ENCODE measurements around the gene PPP1R36. TPM values are rescaled to one million over a fixed set of nuclear protein-coding genes. Genes with fewer than 3 reads are reported as not detected.

PPP1R36 gene
- total and polyA plus RNA-seq, 2 donors (not counting 3 experiments of a cell fraction or from before 2014, with no cell fraction given) = 0.28 to 0.60 TPM

DNA sequence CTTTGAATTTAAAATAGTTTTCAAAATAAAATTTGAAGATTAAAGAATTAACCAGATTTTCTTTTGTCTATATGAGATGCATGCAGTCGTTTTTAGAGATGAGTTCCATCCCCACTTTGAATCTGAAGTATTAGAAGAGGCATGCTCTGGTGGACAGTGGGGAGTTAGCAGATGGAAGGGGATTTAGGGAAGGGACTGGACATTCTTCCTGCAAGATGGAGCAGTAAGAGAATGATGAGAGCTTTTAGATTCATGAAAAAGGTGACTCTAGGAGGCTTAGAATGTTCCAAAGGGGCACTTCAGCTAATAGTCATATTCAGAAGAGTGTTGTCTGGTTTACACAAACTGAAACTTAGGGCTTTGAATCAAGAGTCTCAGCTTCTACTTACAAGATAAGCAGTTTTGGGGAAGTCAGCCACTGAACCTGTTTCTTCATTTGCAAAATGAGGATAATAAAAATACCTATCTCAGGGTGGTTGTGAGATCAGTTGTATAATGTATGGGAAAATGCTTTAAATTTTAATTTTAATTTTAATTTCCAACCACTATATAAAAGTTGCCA, 41.5 kb upstream of the PPP1R36 start:
- CTCF ChIA-PET = no interaction called here
- no peaks in the 10 kb centered on the region for H3K9me1 ChIP-seq (replicated peaks; ENCODE audit: control insufficient read depth, extremely low read depth, insufficient read depth, low read length)
- no TSS peak for BruUV-seq (replicated peaks)
- DNase-seq (ENCODE audit: low read depth, low spot score) = no peak
- peaks cover 25% of the 10 kb centered on the region for H3K4me1 ChIP-seq (ENCODE audit: control insufficient read depth, extremely low read depth, insufficient read depth, low read length)
- H3K79me2 ChIP-seq (ENCODE audit: control insufficient read depth, insufficient read depth, low read length) = peaks cover 75% of the 10 kb centered on the region
- H3K27me3 ChIP-seq (ENCODE audit: control insufficient read depth in 2 of 2, insufficient read depth in 2 of 2, low read length in 2 of 2) = no peaks in the 10 kb centered on the region
- no peak overlapping the region for H3K4me3 ChIP-seq (replicated peaks in 1 of 3; ENCODE audit: insufficient read depth in 1 of 3, low read depth in 1 of 3, low read length in 3 of 3)
- POLR2A ChIA-PET = no interaction called here
- H3K9ac ChIP-seq (replicated peaks; ENCODE audit: extremely low read depth, insufficient read depth, low read length) = no peak overlapping the region
- H3K9me3 ChIP-seq (replicated peaks; ENCODE audit: control insufficient read depth, insufficient read depth, low read length) = no peaks in the 10 kb centered on the region
- no peak for FAIRE-seq
- H4K20me1 ChIP-seq (replicated peaks; ENCODE audit: control insufficient read depth, extremely low read depth, insufficient read depth, low read length) = peaks cover 23% of the 10 kb centered on the region
- dilution Hi-C loops (cut with MboI; ENCODE audit: extremely low pct_ligation_motif_present, low sequenced_read_pairs) = no loop called here
- no peak overlapping the region for H3K4me2 ChIP-seq (ENCODE audit: insufficient read depth, low read length)
- no peak overlapping the region for H2AFZ ChIP-seq (ENCODE audit: low read depth, low read length)
- H3K36me3 ChIP-seq (ENCODE audit: control insufficient read depth in 2 of 2, extremely low read depth in 1 of 2, insufficient read depth in 2 of 2, low read length in 2 of 2) = no peaks in the 10 kb centered on the region
- intact Hi-C loops (cut with micrococcal nuclease) = loop anchor here (10.0 kb wide), 1 partner anchor 863 kb away; the partner anchor contains the start of gene WDR89
- H3K27ac ChIP-seq (ENCODE audit: insufficient read depth, low read depth, low read length) = no peak overlapping the region
- TF ChIP-seq GATA2 (IDR thresholded peaks at IDR 0.05; ENCODE audit: insufficient read depth, insufficient read length, low read depth, low read length) (no peak), POLR2A (IDR thresholded peaks at IDR 0.05; ENCODE audit: low read depth, low read length) (no peak), POLR2AphosphoS5 (IDR thresholded peaks at IDR 0.05; ENCODE audit: insufficient read depth, low read depth, low read length) (no peak), EZH2 (IDR thresholded peaks at IDR 0.05; ENCODE audit: borderline replicate concordance, low read depth, low read length, severe bottlenecking) (no peak), MYC (IDR thresholded peaks at IDR 0.05; ENCODE audit: low read depth, low read length) (no peak), JUN (IDR thresholded peaks at IDR 0.05; ENCODE audit: borderline replicate concordance, insufficient read depth, insufficient read length, low read depth) (no peak), FOS (IDR thresholded peaks at IDR 0.05; ENCODE audit: borderline replicate concordance, insufficient read depth, low read length) (no peak)
- TF ChIP-seq, protein P1, sequence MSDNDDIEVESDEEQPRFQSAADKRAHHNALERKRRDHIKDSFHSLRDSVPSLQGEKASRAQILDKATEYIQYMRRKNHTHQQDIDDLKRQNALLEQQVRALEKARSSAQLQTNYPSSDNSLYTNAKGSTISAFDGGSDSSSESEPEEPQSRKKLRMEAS (IDR thresholded peaks at IDR 0.05; ENCODE audit: insufficient read depth, insufficient read length) = no peak
- TF ChIP-seq, protein P2, sequence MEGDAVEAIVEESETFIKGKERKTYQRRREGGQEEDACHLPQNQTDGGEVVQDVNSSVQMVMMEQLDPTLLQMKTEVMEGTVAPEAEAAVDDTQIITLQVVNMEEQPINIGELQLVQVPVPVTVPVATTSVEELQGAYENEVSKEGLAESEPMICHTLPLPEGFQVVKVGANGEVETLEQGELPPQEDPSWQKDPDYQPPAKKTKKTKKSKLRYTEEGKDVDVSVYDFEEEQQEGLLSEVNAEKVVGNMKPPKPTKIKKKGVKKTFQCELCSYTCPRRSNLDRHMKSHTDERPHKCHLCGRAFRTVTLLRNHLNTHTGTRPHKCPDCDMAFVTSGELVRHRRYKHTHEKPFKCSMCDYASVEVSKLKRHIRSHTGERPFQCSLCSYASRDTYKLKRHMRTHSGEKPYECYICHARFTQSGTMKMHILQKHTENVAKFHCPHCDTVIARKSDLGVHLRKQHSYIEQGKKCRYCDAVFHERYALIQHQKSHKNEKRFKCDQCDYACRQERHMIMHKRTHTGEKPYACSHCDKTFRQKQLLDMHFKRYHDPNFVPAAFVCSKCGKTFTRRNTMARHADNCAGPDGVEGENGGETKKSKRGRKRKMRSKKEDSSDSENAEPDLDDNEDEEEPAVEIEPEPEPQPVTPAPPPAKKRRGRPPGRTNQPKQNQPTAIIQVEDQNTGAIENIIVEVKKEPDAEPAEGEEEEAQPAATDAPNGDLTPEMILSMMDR (IDR thresholded peaks at IDR 0.05; ENCODE audit: extremely low read depth in 1 of 2, insufficient read depth in 1 of 2, low read depth in 1 of 2, low read length in 2 of 2) = no peak
